Astrocyte of the spinal cord (primary cell): ENCODE data around the gene PRDM16.

Experiments
- DNase-seq: peaks from one replicate; pipeline ENCODE4 v3.0.0; 2011; ENCODE audit warnings: low read depth, low spot score
- H3K4me3 ChIP-seq: 2 replicates; pipeline ENCODE4 v1.5.1; 2011; ENCODE audit warnings: low read depth, mild to moderate bottlenecking, low read length, moderate library complexity
- CTCF ChIP-seq: IDR thresholded peaks from 2 replicates; pipeline ENCODE4 v1.5.1; 2012; ENCODE audit warnings: low read depth, mild to moderate bottlenecking, low read length, inconsistent platforms
- in situ Hi-C: cut with HindIII; loops from 2 replicates; pipeline ENCODE4 v1.10.0; 2017; ENCODE audit warnings: low sequenced_read_pairs

The PRDM16 gene

GRCh38 chr1:3146907-3147306, 77.9 kb downstream of the PRDM16 start:
- DNase-seq, result no peak
- in situ Hi-C loops, result no loop called here
- no peak overlapping the region for H3K4me3 ChIP-seq
- TF ChIP-seq CTCF, result no peak

GRCh38 chr1:3148171-3148570, 79.2 kb downstream of the PRDM16 start:
- in situ Hi-C loops, result no loop called here
- no peak for TF ChIP-seq CTCF
- no peak for DNase-seq
- H3K4me3 ChIP-seq, result no peak overlapping the region

GRCh38 chr1:3149277-3149676, 80.3 kb downstream of the PRDM16 start:
- no peak overlapping the region for H3K4me3 ChIP-seq
- TF ChIP-seq CTCF, result no peak
- no peak for DNase-seq
- in situ Hi-C loops, result no loop called here

GRCh38 chr1:3151456-3151855, 82.5 kb downstream of the PRDM16 start:
- H3K4me3 ChIP-seq, result no peak overlapping the region
- in situ Hi-C loops, result no loop called here
- DNase-seq, result no peak
- no peak for TF ChIP-seq CTCF

- TF ChIP-seq CTCF, result no peak
- no peak for DNase-seq
- H3K4me3 ChIP-seq, result no peak overlapping the region
- in situ Hi-C loops, result no loop called here
These were observed 83.1 kb downstream of the PRDM16 start for GRCh38 chr1:3152143-3152542.

- no peak for TF ChIP-seq CTCF
- no peak overlapping the region for H3K4me3 ChIP-seq
- no peak for DNase-seq
- in situ Hi-C loops, result no loop called here
These were observed 84.2 kb downstream of the PRDM16 start for GRCh38 chr1:3153197-3153596.
